ENCODE results near the gene NCOA7. TPM values are rescaled to one million over a fixed set of nuclear protein-coding genes. Genes with fewer than 3 reads are reported as not detected.

Gene NCOA7
- total and polyA plus RNA-seq, 2 of the 8 experiments (the other 6 are each of a cell fraction or from before 2014, with no cell fraction given), result 2.6 to 10.7 TPM

DNA sequence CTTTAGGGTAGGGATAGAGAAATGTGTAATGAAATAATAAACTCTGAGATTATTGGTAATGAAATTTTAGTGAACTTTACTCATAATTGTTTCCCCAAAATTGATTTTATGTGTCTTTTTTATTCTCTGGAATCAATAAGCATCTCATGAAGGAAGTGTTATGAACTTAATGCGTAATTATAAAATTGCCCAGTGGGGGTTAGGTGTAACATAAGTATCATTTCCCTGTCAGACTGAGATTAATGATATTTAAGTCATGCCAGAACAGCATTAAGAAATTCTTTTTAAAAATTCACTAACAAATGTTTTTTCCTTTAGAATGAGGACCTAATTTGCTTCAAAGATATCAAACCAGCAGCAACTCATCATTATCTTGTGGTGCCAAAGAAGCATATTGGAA is 175.8 kb downstream of the NCOA7 start:
- Histone ChIP-seq H2AK5ac (ENCODE audit: low read depth, low read length) (no peak overlapping the region), H2BK15ac (ENCODE audit: low read length) (no peak overlapping the region), H3K23me2 (ENCODE audit: low read depth, low read length) (no peaks in the 10 kb centered on the region; the same call in 1 of the 2 replicates), H4K20me1 (replicated peaks in 1 of 2; ENCODE audit: control insufficient read depth in 1 of 2, insufficient read depth in 2 of 2, low read length in 2 of 2) (peaks cover 0 to 2% of the 10 kb centered on the region in 2 experiments), H4K5ac (ENCODE audit: insufficient read length, low read depth, low read length) (no peak overlapping the region), H4K8ac (ENCODE audit: extremely low read depth, insufficient read depth, low read length) (no peak overlapping the region), H3K36me3 (ENCODE audit: control insufficient read depth in 2 of 4, insufficient read depth in 4 of 4, low read length in 3 of 4) (no peaks in the 10 kb centered on the region), H3K4ac (replicated peaks; ENCODE audit: insufficient read length, low read depth, low read length) (no peak overlapping the region), H3K79me2 (ENCODE audit: control insufficient read depth in 1 of 2, insufficient read depth in 2 of 2, low read length in 2 of 2) (no peaks in the 10 kb centered on the region), H4K91ac (replicated peaks; ENCODE audit: insufficient read length, low read length) (no peak overlapping the region), H3K14ac (ENCODE audit: insufficient read length) (no peak overlapping the region), H2AFZ (ENCODE audit: low read length) (no peak overlapping the region), H2BK12ac (ENCODE audit: low read depth, low read length) (no peak overlapping the region), H3K23ac (ENCODE audit: insufficient read length) (no peak overlapping the region), H3K9ac (replicated peaks in 1 of 4; ENCODE audit: extremely low read depth in 1 of 4, low read depth in 3 of 4, low read length in 3 of 4) (no peak overlapping the region), H3K79me1 (ENCODE audit: low read depth, low read length) (no peaks in the 10 kb centered on the region), H2BK120ac (replicated peaks; ENCODE audit: low read depth, low read length) (no peak overlapping the region), H3K4me1 (replicated peaks in 1 of 4; ENCODE audit: control insufficient read depth in 3 of 4, insufficient read depth in 4 of 4, low read length in 3 of 4) (no peaks in the 10 kb centered on the region), H2BK20ac (ENCODE audit: low read length) (no peak overlapping the region), H3K56ac (replicated peaks; ENCODE audit: insufficient read length, low read depth, low read length) (no peak overlapping the region), H3K9me3 (ENCODE audit: insufficient read depth in 2 of 2, low read depth in 1 of 2, low read length in 1 of 2) (no peaks in the 10 kb centered on the region), H3K4me3 (ENCODE audit: extremely low read depth in 1 of 4, insufficient read depth in 2 of 4, low read depth in 3 of 4, low read length in 4 of 4) (no peak overlapping the region), H2BK5ac (ENCODE audit: low read depth, low read length) (no peak overlapping the region), H3K27me3 (replicated peaks in 1 of 4; ENCODE audit: control insufficient read depth in 3 of 4, extremely low read depth in 1 of 4, insufficient read depth in 3 of 4, low read length in 3 of 4) (no peaks in the 10 kb centered on the region), H3K27ac (ENCODE audit: low read depth, low read length) (no peak overlapping the region), H3K18ac (ENCODE audit: extremely low read depth, low read length) (no peak overlapping the region), H3K4me2 (ENCODE audit: insufficient read depth in 1 of 2, low read depth in 2 of 2, low read length in 2 of 2) (no peak overlapping the region)
- FAIRE-seq (no peak), DNase-seq (ENCODE audit: low read depth in 1 of 2, low spot score in 2 of 2) (no peak)
- CTCF ChIA-PET (ENCODE audit: partially characterized antibody), result no interaction called here
- 100% methylated on average over 1 of the region's 1 CpG; no CpG with 5 or more reads in 1 of the 2 experiments for WGBS, 2 experiments (ENCODE audit: extremely low coverage in 1 of 2, insufficient coverage in 1 of 2, insufficient read length in 1 of 2, insufficient replicate concordance in 2 of 2, low coverage in 1 of 2, low lambda C conversion rate in 2 of 2, missing lambda C conversion rate in 1 of 2)
- POLR2A ChIA-PET (ENCODE audit: partially characterized antibody), result no interaction called here
- TF ChIP-seq SIRT6 (IDR thresholded peaks at IDR 0.05; ENCODE audit: low read length) (no peak), EZH2 (IDR thresholded peaks at IDR 0.05; ENCODE audit: low read depth, low read length, severe bottlenecking) (no peak), USF2 (IDR thresholded peaks at IDR 0.05; ENCODE audit: low read length) (no peak), GTF2F1 (IDR thresholded peaks at IDR 0.05; ENCODE audit: borderline replicate concordance, low read depth, low read length) (no peak), PHF8 (conservative IDR thresholded peaks at IDR 0.05; ENCODE audit: low read depth, low read length) (no peak), SRF (IDR thresholded peaks at IDR 0.05; ENCODE audit: low read depth, low read length) (no peak), SP2 (IDR thresholded peaks at IDR 0.05; ENCODE audit: low read length) (no peak), JUND (IDR thresholded peaks at IDR 0.05; ENCODE audit: low read length) (no peak), RBBP5 (IDR thresholded peaks at IDR 0.05; ENCODE audit: borderline replicate concordance, low read depth, low read length) (no peak), MAFK (IDR thresholded peaks at IDR 0.05; ENCODE audit: low read depth, low read length) (no peak), YY1 (IDR thresholded peaks at IDR 0.05; ENCODE audit: low read depth, low read length) (no peak)
